Endothelial cell of umbilical vein (primary cell): Measurements from ENCODE around the gene SHISA2. TPM values are rescaled to one million over a fixed set of nuclear protein-coding genes. Genes with fewer than 3 reads are reported as not detected.

Experiments
- BruUV-seq: library from RNA; stranded (reverse); fragments of 400-500 nt; replicated peaks from 2 replicates; lab custom pipeline; 2021; lab: Mats Ljungman, UMichigan
- CTCF ChIA-PET: fragments of 300-600, 350-600 bp; sonication (Branson Sonifier 250); formaldehyde crosslinking; loops from one replicate; lab custom pipeline; 2021; ENCODE audit warnings: antibody characterized with exemption, inconsistent platforms; lab: Charles Lee
- POLR2A ChIA-PET: fragments of 300-600, 350-600 bp; sonication (Branson Sonifier 250); formaldehyde crosslinking; loops from one replicate; lab custom pipeline; 2021; ENCODE audit warnings: antibody characterized with exemption, inconsistent platforms; lab: Charles Lee
- DNase-seq: peaks from one replicate; pipeline ENCODE4 v3.0.0-alpha.2; 2011; ENCODE audit warnings: low read depth, low spot score
- FAIRE-seq: peaks from 2 replicates; lab custom pipeline; 2011; peaks lifted over from hg19 to GRCh38; lab: Jason Lieb, UNC
- H2AFZ ChIP-seq: 2 replicates; pipeline ENCODE4 v1.6.0; 2012; ENCODE audit warnings: low read depth, low read length, control low read depth, inconsistent platforms
- H3K27ac ChIP-seq: 2 replicates; pipeline ENCODE4 v1.5.1; 2011; ENCODE audit warnings: low read depth, mild to moderate bottlenecking, control low read depth, low read length, moderate library complexity; ENCODE audit not compliant: insufficient read depth
- H3K27me3 ChIP-seq, 2 experiments: 2 replicates each; pipeline versions ENCODE4 v1.6.0 to v1.6.1; 2011; ENCODE audit warnings: low read length in 2 of 2, mixed read lengths in 1 of 2; ENCODE audit not compliant: control insufficient read depth in 2 of 2, insufficient read depth in 2 of 2
- H3K36me3 ChIP-seq, 2 experiments: 2 replicates in 1 of 2; 3 replicates in 1 of 2; pipeline ENCODE4 v1.5.1; 2011; ENCODE audit warnings: low read length in 2 of 2, mild to moderate bottlenecking in 1 of 2, moderate library complexity in 1 of 2; ENCODE audit not compliant: control insufficient read depth in 2 of 2, insufficient read depth in 2 of 2; ENCODE audit errors: extremely low read depth in 1 of 2
- H3K4me1 ChIP-seq: 3 replicates; pipeline ENCODE4 v1.5.1; 2011; ENCODE audit warnings: mild to moderate bottlenecking, low read length; ENCODE audit not compliant: control insufficient read depth, insufficient read depth; ENCODE audit errors: extremely low read depth
- H3K4me2 ChIP-seq: 2 replicates; pipeline ENCODE4 v1.6.1; 2011; ENCODE audit warnings: low read length, control low read depth, mixed read lengths; ENCODE audit not compliant: insufficient read depth
- H3K4me3 ChIP-seq, 3 experiments: fragments of 200-600 bp in 1 of 3; sonication (generic), shearing (Covaris generic) in 1 of 3; replicated peaks in 1 of 3; 2 replicates each; pipeline ENCODE4 v1.5.1; 2011 to 2016; ENCODE audit warnings: control low read depth in 3 of 3, low read length in 3 of 3, mild to moderate bottlenecking in 2 of 3, inconsistent platforms in 1 of 3, low read depth in 1 of 3, moderate library complexity in 1 of 3; ENCODE audit not compliant: insufficient read depth in 1 of 3
- H3K79me2 ChIP-seq: 2 replicates; pipeline ENCODE4 v1.6.0; 2012; ENCODE audit warnings: low read length, inconsistent platforms; ENCODE audit not compliant: control insufficient read depth, insufficient read depth
- H3K9ac ChIP-seq: replicated peaks from 2 replicates; pipeline ENCODE3; 2011; ENCODE audit warnings: low read length, control low read depth; ENCODE audit not compliant: insufficient read depth; ENCODE audit errors: extremely low read depth
- H3K9me1 ChIP-seq: replicated peaks from 3 replicates; pipeline ENCODE4 v1.6.0; 2011; ENCODE audit warnings: mild to moderate bottlenecking, low read length; ENCODE audit not compliant: control insufficient read depth, insufficient read depth; ENCODE audit errors: extremely low read depth
- H3K9me3 ChIP-seq: replicated peaks from 2 replicates; pipeline ENCODE4 v1.5.1; 2012; ENCODE audit warnings: low read length, inconsistent platforms; ENCODE audit not compliant: control insufficient read depth, insufficient read depth
- H4K20me1 ChIP-seq: replicated peaks from 2 replicates; pipeline ENCODE3; 2011; ENCODE audit warnings: mild to moderate bottlenecking, low read length; ENCODE audit not compliant: control insufficient read depth, insufficient read depth; ENCODE audit errors: extremely low read depth
- CTCF ChIP-seq, 2 donors: IDR thresholded peaks; 1 replicate in 1 of 2; 2 replicates in 1 of 2; pipeline ENCODE4 v1.5.1; 2011; ENCODE audit warnings: low read length in 2 of 2, mild to moderate bottlenecking in 2 of 2, moderate library complexity in 2 of 2, control low read depth in 1 of 2, inconsistent platforms in 1 of 2, low read depth in 1 of 2; ENCODE audit not compliant: insufficient read depth in 1 of 2; ENCODE audit errors: extremely low read depth in 1 of 2
- EZH2 ChIP-seq: IDR thresholded peaks from 2 replicates; pipeline ENCODE4 v1.6.1; 2012; ENCODE audit warnings: borderline replicate concordance, low read depth, mild to moderate bottlenecking, moderate library complexity, low read length, inconsistent platforms; ENCODE audit not compliant: severe bottlenecking
- FOS ChIP-seq: IDR thresholded peaks from 2 replicates; pipeline ENCODE4 v1.6.1; 2011; ENCODE audit warnings: mild to moderate bottlenecking, low read length, moderate library complexity, borderline replicate concordance; ENCODE audit not compliant: insufficient read depth
- GATA2 ChIP-seq: IDR thresholded peaks from 2 replicates; pipeline ENCODE4 v1.7.0; 2011; ENCODE audit warnings: low read depth, mild to moderate bottlenecking, moderate library complexity, mixed read lengths, low read length; ENCODE audit not compliant: insufficient read length, insufficient read depth
- JUN ChIP-seq: IDR thresholded peaks from 2 replicates; pipeline ENCODE4 v1.6.1; 2011; ENCODE audit warnings: borderline replicate concordance, low read depth; ENCODE audit not compliant: insufficient read length, insufficient read depth
- MAX ChIP-seq: IDR thresholded peaks from 2 replicates; pipeline ENCODE4 v1.6.1; 2011; ENCODE audit not compliant: insufficient read depth, insufficient read length
- MYC ChIP-seq: IDR thresholded peaks from one replicate; pipeline ENCODE4 v1.6.1; 2011; ENCODE audit warnings: mild to moderate bottlenecking, low read depth, low read length
- POLR2A ChIP-seq: IDR thresholded peaks from 2 replicates; pipeline ENCODE4 v1.6.1; 2012; ENCODE audit warnings: low read depth, mild to moderate bottlenecking, control low read depth, low read length
- POLR2AphosphoS5 ChIP-seq: IDR thresholded peaks from 2 replicates; pipeline ENCODE4 v1.6.1; 2012; ENCODE audit warnings: low read depth, mild to moderate bottlenecking, control low read depth, low read length, moderate library complexity; ENCODE audit not compliant: insufficient read depth
- dilution Hi-C: fragments of 300-500 bp; cut with MboI; formaldehyde crosslinking; loops from one replicate; pipeline ENCODE4 v1.15.0; 2019; ENCODE audit warnings: low sequenced_read_pairs; ENCODE audit not compliant: extremely low pct_ligation_motif_present
- intact Hi-C: fragments of 100-400 bp; cut with micrococcal nuclease; formaldehyde crosslinking; loops from one replicate; pipeline ENCODE4 v1.10.0; 2022
- polyA plus RNA-seq, 4 experiments: library from polyadenylated mRNA; depleted of rRNA in 3 of 4; stranded (reverse) in 3 of 4; unstranded in 1 of 4; fragments of >200 nt; gene quantifications; 2 replicates each; pipeline versions ENCODE4 v1.2.1 to v1.2.3, GENCODE V29; 2011 to 2012; ENCODE audit warnings: missing spikeins in 1 of 4
- total RNA-seq: library from RNA; stranded (reverse); gene quantifications from 2 replicates; pipeline ENCODE4 v1.2.3, GENCODE V29; 2021

The SHISA2 gene
- total and polyA plus RNA-seq, 2 donors (not counting 3 experiments of a cell fraction or from before 2014, with no cell fraction given): 1.5 to 2.5 TPM

GRCh38 chr13:26038931-26039475 is 12.8 kb downstream of the SHISA2 start:
- BruUV-seq: no TSS peak

More at GRCh38 chr13:26038931-26039475, 12.8 kb downstream of the SHISA2 start:
- H2AFZ ChIP-seq: no peak overlapping the region
- no peaks in the 10 kb centered on the region for H3K79me2 ChIP-seq
- H3K27me3 ChIP-seq: no peaks in the 10 kb centered on the region
- H3K4me3 ChIP-seq: no peak overlapping the region
- H3K36me3 ChIP-seq: no peaks in the 10 kb centered on the region
- POLR2A ChIA-PET: no interaction called here
- no peaks in the 10 kb centered on the region for H3K9me1 ChIP-seq
- FAIRE-seq: no peak
- CTCF ChIA-PET: interaction anchor here (2.3 kb wide), 1 partner anchor 32 kb away, joined by 4 read pairs; no protein-coding TSS in a partner anchor
- no peaks in the 10 kb centered on the region for H3K9me3 ChIP-seq
- H3K9ac ChIP-seq: no peak overlapping the region
- TF ChIP-seq GATA2 (no peak), CTCF (IDR thresholded peaks at IDR 0.05; ENCODE audit: extremely low read depth in 1 of 2, insufficient read depth in 1 of 2, low read depth in 1 of 2, low read length in 2 of 2) (no peak), EZH2 (no peak), POLR2A (no peak), MYC (no peak), FOS (no peak), JUN (no peak), POLR2AphosphoS5 (no peak), MAX (no peak)
- intact Hi-C loops (no loop called here), dilution Hi-C loops (no loop called here)
- no peaks in the 10 kb centered on the region for H3K4me1 ChIP-seq
- H3K27ac ChIP-seq: no peak overlapping the region
- H4K20me1 ChIP-seq: no peaks in the 10 kb centered on the region
- no peak overlapping the region for H3K4me2 ChIP-seq
- no peak for DNase-seq
